Measurements from ENCODE around the gene ADA. TPM values are rescaled to one million over a fixed set of nuclear protein-coding genes. Genes with fewer than 3 reads are reported as not detected.
A peak's percentile ranks its signal among the peaks of the same experiment; 100 is the strongest.
"Not testable (repeated sequence)": the region's sequence is repeated elsewhere in the genome, so short reads cannot be mapped to it uniquely, and the experiment has no call there.

ADA gene
- polyA plus RNA-seq (2011; rRNA removed) (12.5 and 12.6 TPM in 2 replicates), polyA minus RNA-seq (2011; rRNA and poly(A)+ RNA removed) (9.6 and 14.4 TPM in 2 replicates)

DNA sequence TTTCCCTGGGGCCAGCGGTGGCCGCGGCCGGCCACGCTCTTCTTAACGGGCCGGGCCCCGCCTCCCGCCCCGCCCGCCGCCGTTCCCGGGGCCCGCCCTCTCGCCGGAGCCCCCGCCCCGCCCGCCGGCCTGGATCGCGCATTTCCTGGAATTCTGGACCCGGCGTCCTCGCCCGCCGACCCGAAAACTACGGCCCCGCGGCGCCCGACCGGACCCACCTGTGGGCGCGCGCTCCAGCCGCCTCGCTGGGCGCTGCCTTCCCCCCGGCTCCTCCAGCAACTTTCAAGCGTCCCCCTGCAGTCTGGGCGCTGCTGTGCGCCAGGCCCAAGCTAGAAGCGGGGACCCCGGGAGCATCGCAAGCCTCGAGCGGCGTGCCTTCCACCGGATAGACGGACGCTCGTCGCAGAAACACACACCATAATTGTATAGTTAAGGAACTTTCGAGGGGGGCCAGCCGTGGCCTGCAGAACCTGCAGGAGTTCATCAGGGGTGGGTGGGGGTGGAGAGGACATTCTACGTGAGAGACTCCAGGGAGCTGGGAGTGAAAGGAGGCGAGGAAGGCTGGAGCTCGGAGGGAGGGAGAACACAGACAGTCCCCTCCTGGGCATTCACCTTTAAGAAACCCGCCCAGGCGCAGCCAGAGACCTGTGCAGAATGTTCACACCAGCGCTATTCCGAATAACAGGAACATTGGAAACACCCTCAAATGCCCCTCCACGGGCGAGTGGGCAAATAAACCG is at the start of gene ADA:
Gene ADA, minus strand, starts transcription at position 16 of the 740 bp plus-strand sequence. CDS start 92 bp downstream, outside the sequence.
- Histone ChIP-seq H3K9me3 (ENCODE audit: control insufficient read depth, insufficient read depth, low read length) (no peaks in the 10 kb centered on the region; the same call in none of the 2 replicates), H3K27me3 (ENCODE audit: control insufficient read depth, insufficient read depth, low read length) (peaks cover 32% of the 10 kb centered on the region), H3K27ac (ENCODE audit: low read depth, low read length) (no peak within 1 kb of the TSS), H3K4me3 (ENCODE audit: low read depth, low read length) (peak within 1 kb of the TSS; percentile 67)
- TF ChIP-seq, protein P1, sequence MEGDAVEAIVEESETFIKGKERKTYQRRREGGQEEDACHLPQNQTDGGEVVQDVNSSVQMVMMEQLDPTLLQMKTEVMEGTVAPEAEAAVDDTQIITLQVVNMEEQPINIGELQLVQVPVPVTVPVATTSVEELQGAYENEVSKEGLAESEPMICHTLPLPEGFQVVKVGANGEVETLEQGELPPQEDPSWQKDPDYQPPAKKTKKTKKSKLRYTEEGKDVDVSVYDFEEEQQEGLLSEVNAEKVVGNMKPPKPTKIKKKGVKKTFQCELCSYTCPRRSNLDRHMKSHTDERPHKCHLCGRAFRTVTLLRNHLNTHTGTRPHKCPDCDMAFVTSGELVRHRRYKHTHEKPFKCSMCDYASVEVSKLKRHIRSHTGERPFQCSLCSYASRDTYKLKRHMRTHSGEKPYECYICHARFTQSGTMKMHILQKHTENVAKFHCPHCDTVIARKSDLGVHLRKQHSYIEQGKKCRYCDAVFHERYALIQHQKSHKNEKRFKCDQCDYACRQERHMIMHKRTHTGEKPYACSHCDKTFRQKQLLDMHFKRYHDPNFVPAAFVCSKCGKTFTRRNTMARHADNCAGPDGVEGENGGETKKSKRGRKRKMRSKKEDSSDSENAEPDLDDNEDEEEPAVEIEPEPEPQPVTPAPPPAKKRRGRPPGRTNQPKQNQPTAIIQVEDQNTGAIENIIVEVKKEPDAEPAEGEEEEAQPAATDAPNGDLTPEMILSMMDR (IDR thresholded peaks at IDR 0.05; ENCODE audit: low read depth, low read length), result peak; percentile 17; the same call in 1 of the 2 replicates
- DNase-seq (ENCODE audit: low read depth, low spot score), result no peak
- POLR2A ChIA-PET, result interaction anchor here (0.7 kb wide), 1 partner anchor 52 kb away, joined by 8 read pairs; no protein-coding TSS in a partner anchor
- CTCF ChIA-PET, result interaction anchor here (1.5 to 2.8 kb wide), 2 partner anchors 33 to 81 kb away, joined by 4 to 8 read pairs; no protein-coding TSS in a partner anchor

DNA sequence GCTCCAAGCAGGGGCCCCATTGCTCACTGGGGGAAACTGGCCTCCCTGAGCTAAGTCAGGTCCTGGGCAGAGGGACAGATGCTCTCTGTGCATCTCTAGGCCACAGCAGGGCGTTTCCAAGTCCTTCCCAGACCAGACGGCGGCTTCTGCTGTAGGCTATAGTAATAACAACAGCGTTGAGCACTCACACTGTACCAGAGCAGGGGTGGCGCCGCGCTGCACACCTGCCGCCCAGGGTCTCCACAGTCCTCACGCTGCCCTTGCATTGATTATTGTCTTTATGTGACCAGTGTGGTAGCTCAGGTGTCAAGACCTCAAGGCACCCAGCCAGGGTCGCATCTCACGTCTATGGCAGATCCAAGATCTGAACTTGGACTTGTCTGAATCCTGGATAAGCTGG is 48.8 kb upstream of the ADA start:
- Histone ChIP-seq H3K27me3 (ENCODE audit: control insufficient read depth, insufficient read depth, low read length) (peaks cover 2% of the 10 kb centered on the region), H3K4me3 (ENCODE audit: low read depth, low read length) (no peak overlapping the region), H3K9me3 (ENCODE audit: control insufficient read depth, insufficient read depth, low read length) (peaks cover 6% of the 10 kb centered on the region), H3K27ac (ENCODE audit: low read depth, low read length) (no peak overlapping the region)
- ChIA-PET CTCF (no interaction called here), POLR2A (no interaction called here)
- TF ChIP-seq, protein P1 (IDR thresholded peaks at IDR 0.05; ENCODE audit: low read depth, low read length), result no peak
- no peak for DNase-seq (ENCODE audit: low read depth, low spot score)

DNA sequence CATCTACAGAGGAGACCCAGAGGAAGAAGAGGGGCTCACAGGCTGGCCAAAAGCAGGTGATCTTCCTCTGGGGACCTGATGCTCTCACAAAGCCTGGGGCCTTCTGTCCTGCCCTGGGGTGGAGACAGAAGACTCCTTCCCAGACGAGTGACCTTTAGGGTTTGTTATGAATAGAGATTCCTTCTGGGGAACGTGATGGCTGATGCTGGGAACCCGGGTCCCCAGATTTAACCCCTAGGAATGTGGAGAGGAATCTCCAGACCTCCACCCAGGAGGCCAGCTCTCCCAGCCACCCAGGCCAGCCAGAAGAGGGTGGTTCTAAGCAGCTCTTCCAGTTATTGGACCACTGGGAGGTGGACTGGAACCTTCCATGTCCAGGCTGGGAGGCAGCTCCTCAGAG is 46.9 kb upstream of the ADA start:
- Histone ChIP-seq H3K27me3 (ENCODE audit: control insufficient read depth, insufficient read depth, low read length) (no peaks in the 10 kb centered on the region), H3K27ac (ENCODE audit: low read depth, low read length) (no peak overlapping the region), H3K9me3 (ENCODE audit: control insufficient read depth, insufficient read depth, low read length) (peaks cover 6% of the 10 kb centered on the region), H3K4me3 (ENCODE audit: low read depth, low read length) (no peak overlapping the region)
- TF ChIP-seq, protein P1 (IDR thresholded peaks at IDR 0.05; ENCODE audit: low read depth, low read length), result no peak
- DNase-seq (ENCODE audit: low read depth, low spot score), result no peak
- POLR2A ChIA-PET, result interaction anchor here (0.8 kb wide), 1 partner anchor 9 kb away, joined by 6 read pairs; no protein-coding TSS in a partner anchor
- CTCF ChIA-PET, result no interaction called here

DNA sequence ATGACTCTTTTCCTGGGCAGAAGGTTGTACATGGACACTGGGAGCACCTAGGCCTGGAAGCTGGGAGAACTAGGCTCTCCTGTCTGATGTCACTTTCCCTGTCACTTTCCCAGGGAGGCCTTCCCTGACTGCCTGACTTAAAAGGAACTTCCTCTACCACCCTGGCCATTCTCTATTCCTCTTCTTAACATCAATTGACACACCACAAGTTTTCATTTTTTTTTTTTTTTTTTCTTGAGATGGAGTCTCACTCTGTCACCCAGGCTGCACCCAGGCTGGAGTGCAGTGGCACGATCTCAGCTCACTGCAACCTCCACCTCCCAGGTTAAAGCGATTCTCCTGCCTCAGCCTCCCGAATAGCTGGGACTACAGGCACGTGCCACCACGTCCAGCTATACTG is 45.5 kb upstream of the ADA start:
- not testable (repeated sequence) for H3K9me3 ChIP-seq (ENCODE audit: control insufficient read depth, insufficient read depth, low read length); DNase-seq (ENCODE audit: low read depth, low spot score); H3K27me3 ChIP-seq (ENCODE audit: control insufficient read depth, insufficient read depth, low read length); H3K4me3 ChIP-seq (ENCODE audit: low read depth, low read length); H3K27ac ChIP-seq (ENCODE audit: low read depth, low read length)
- CTCF ChIA-PET, result interaction anchor here (0.7 to 1.1 kb wide), 4 partner anchors 9 to 373 kb away, joined by 3 to 7 read pairs (median 3); no protein-coding TSS in a partner anchor
- POLR2A ChIA-PET, result interaction anchor here (0.6 kb wide), 1 partner anchor 192 kb away, joined by 3 read pairs; no protein-coding TSS in a partner anchor

DNA sequence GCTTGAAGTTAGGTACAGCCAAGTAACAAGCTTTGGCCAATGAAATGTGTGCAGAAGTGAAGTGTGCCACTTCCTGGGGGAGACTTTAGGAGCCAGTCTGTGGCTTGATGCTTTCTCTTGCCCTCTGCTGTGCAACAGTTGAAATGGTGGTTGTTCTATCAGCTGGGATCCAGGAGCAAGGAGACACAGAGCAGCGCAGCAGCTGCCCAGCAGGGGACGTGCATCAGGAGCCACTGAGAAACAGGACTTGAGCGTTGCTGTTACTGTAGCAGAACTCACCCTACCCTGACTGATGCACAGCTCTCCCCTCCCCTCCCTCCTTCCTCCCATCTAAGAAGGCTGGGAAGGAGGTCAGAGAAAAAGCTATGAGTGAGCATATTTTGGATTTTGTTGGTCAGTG is 44.8 kb upstream of the ADA start:
- TF ChIP-seq, protein P1 (IDR thresholded peaks at IDR 0.05; ENCODE audit: low read depth, low read length), result no peak
- peak overlapping the region; percentile 32 for H3K27ac ChIP-seq (ENCODE audit: low read depth, low read length)
- ChIA-PET POLR2A (no interaction called here), CTCF (no interaction called here)
- H3K4me3 ChIP-seq (ENCODE audit: low read depth, low read length), result no peak overlapping the region
- H3K27me3 ChIP-seq (ENCODE audit: control insufficient read depth, insufficient read depth, low read length), result no peaks in the 10 kb centered on the region
- H3K9me3 ChIP-seq (ENCODE audit: control insufficient read depth, insufficient read depth, low read length), result peaks cover 10% of the 10 kb centered on the region
- DNase-seq (ENCODE audit: low read depth, low spot score), result no peak

All from AG04450 (cell line).